D721Med (cell line): ENCODE results near the gene WDR70.

Experiments
- DNase-seq: peaks from one replicate; pipeline ENCODE4 v3.0.0; 2011; ENCODE audit warnings: low spot score; ENCODE audit not compliant: insufficient read length
- FAIRE-seq: peaks from 2 replicates; lab custom pipeline; 2011; peaks lifted over from hg19 to GRCh38; lab: Jason Lieb, UNC
- TF ChIP-seq, protein P1 (sequence below): IDR thresholded peaks from 2 replicates; pipeline ENCODE4 v1.5.1; 2012; ENCODE audit warnings: mild to moderate bottlenecking, control low read depth; ENCODE audit not compliant: insufficient read depth; ENCODE audit errors: missing control alignments

The WDR70 gene

DNA sequence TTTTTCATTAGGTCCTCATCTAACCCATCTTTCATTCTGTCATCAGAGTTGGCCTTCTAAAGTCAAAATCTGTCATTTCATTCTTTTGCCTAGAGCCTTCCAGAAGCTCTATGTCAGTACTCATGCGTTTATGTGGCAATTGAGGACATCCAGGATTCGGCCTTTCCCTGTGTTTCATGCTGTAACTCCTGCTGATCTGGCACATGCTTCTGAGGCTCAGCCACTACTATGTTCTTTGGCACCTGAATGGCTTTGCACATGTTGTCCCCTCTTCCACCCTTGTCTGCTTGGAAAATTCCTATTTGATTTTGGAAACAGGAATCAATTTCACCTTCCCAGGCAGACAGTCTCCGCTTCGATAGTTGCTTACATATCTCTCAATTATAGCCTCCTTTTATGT is 375.9 kb downstream of the WDR70 start:
- FAIRE-seq = no peak
- TF ChIP-seq, protein P1, sequence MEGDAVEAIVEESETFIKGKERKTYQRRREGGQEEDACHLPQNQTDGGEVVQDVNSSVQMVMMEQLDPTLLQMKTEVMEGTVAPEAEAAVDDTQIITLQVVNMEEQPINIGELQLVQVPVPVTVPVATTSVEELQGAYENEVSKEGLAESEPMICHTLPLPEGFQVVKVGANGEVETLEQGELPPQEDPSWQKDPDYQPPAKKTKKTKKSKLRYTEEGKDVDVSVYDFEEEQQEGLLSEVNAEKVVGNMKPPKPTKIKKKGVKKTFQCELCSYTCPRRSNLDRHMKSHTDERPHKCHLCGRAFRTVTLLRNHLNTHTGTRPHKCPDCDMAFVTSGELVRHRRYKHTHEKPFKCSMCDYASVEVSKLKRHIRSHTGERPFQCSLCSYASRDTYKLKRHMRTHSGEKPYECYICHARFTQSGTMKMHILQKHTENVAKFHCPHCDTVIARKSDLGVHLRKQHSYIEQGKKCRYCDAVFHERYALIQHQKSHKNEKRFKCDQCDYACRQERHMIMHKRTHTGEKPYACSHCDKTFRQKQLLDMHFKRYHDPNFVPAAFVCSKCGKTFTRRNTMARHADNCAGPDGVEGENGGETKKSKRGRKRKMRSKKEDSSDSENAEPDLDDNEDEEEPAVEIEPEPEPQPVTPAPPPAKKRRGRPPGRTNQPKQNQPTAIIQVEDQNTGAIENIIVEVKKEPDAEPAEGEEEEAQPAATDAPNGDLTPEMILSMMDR = no peak
- DNase-seq = no peak

DNA sequence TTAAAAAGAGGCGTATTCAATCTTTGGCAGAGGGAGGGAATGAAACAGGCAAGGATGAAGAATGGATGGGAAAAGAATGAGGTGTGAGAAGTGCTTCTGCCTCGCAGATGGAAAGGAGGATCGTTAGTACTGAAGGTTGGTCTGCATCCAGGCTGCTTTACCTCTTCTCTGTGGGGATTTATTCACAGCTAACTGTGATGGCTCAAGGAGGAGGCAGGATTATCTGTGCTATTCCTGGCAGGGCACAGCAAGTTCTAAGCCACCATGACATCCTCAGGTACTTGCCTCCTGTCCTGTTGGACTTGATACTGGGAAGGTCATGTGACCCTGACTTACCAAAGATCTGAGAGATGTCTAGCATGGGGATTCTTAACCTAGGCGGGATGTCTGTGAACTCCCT is 376.5 kb downstream of the WDR70 start:
- DNase-seq (no peak), FAIRE-seq (no peak)
- TF ChIP-seq, protein P1 = no peak

DNA sequence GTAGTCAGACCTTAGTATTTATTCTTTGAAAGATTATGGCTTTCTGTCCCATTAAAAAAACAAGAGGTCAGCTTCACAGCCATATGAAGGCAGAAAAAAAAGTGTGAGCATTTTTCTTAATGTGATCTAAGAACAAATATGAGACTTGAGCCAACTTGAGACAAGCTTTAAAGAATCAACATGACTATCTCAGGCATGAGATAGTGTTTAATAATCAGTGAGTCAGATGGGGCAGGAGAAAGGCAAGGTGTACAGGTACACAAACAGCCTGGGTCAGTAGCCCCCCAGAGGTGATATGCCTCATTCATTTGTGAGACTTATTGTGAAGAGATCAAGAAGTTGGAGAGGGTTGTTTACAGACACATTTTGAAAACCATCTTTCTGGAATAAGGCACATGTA is 377.1 kb downstream of the WDR70 start:
- DNase-seq = no peak
- TF ChIP-seq, protein P1 = no peak
- no peak for FAIRE-seq

DNA sequence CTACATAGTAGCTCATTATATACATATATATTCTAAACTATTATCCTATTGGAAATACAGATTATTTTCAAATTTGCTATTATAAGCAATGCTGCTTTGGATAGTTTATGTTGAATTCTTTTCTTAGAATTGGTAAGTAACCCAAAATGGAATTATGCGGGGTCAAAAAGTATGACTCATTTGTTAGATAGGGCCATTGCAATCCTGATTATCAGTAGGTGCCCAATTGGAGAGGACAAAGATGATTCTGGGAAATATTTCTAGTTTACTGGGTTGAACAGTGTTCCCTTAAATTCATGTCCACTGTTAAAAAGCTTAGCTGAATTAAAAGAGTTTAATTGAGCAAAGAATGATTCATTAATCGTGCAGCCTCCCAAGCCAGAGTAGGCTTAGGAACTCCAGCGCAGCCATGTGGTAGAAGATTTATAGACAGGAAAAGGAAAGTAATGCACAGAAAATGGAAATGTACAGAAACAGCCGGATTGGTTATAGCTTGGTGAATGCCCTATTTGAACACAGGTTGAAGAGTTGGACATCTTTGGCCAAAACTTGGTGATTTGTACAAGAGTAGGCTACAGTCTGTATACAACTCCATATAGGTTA is 379.0 kb downstream of the WDR70 start:
- FAIRE-seq (no peak), DNase-seq (no peak)
- TF ChIP-seq, protein P1 = peak; percentile 23

DNA sequence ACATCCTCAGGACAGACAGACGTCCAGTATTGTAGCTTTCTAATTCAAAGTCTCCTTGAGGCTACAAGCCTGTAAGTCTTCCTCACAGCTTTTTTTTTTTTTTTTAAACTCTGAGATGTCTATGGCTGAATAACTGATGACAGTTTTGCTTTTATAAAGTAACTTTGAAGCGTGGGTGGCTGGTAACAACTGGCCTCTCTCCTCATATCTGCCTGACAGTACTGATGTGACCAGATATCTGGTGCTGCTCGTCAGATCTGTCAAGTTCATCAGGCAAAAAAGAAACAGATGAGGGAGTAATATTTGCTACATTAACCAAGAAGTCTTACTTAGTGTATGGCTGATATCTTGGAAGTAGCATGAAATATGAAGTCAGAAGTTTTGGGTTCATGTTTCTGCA is 388.1 kb downstream of the WDR70 start:
- TF ChIP-seq, protein P1 = no peak
- FAIRE-seq (no peak), DNase-seq (no peak)

DNA sequence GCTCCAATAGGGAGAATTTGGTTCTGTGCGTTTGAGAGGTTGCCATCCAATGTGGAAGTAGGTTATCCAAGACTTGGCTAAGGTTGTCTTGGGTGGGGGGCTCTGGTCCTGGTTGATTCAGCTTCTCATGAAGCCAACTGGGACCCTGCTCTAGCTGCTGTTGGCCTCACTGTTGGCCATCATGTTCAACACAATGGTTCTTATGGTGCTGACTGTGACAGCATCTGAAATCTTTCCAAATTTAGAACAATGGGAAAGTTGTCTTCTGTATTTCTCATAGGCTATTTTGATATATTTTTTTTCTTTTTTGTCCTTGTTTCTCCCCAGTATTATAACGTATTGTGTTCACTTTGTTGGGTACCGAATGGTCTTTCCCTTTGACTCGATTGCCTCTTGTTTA is 388.8 kb downstream of the WDR70 start:
- TF ChIP-seq, protein P1 = no peak
- no peak for FAIRE-seq
- DNase-seq = no peak

DNA sequence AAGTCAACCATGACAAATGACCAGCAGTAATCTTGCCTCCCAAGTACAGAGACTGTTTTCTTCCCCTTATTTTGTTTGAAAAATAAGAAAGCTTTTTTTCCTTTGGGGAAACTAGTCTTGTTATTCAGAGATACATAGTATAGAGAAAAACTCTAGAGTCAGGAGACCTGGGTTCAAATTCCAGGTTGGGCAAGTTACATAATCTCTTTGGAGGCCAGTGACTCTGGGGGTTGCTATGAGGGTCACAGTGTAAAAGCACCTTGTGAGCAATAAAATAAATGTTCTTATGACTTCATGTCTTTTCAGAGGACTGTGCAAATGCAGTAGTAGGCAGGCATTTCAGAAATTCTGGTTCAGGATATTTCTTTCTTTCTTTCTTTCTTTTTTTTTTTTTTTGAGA is 389.3 kb downstream of the WDR70 start:
- TF ChIP-seq, protein P1 = no peak
- FAIRE-seq (no peak), DNase-seq (no peak)
